H1 (cell line): Measurements from ENCODE around the gene SLCO4A1. TPM values are rescaled to one million over a fixed set of nuclear protein-coding genes. Genes with fewer than 3 reads are reported as not detected.

Experiments
- CTCF ChIA-PET: fragments of 300-600 bp; sonication (Branson Sonifier 250); formaldehyde crosslinking; loops from one replicate; lab custom pipeline; 2021; ENCODE audit not compliant: partially characterized antibody; lab: Charles Lee
- POLR2A ChIA-PET: fragments of 300-600 bp; sonication (Branson Sonifier 250); formaldehyde crosslinking; loops from one replicate; lab custom pipeline; 2021; ENCODE audit warnings: inconsistent platforms; ENCODE audit not compliant: partially characterized antibody; lab: Charles Lee
- DNase-seq, 2 experiments: peaks; one replicate each; pipeline versions ENCODE4 v3.0.0 to v3.0.0-alpha.2; 2010 to 2022; ENCODE audit warnings: low spot score in 2 of 2, low read depth in 1 of 2, mixed read lengths in 1 of 2
- FAIRE-seq: peaks from 2 replicates; lab custom pipeline; 2011; peaks lifted over from hg19 to GRCh38; lab: Jason Lieb, UNC
- H2AFZ ChIP-seq: 2 replicates; pipeline ENCODE4 v1.8.1; 2012; ENCODE audit warnings: low read length, inconsistent platforms
- H2AK5ac ChIP-seq: 2 replicates; pipeline ENCODE4 v1.6.1; 2013; ENCODE audit warnings: low read depth, low read length
- H2BK120ac ChIP-seq: replicated peaks from 2 replicates; pipeline ENCODE3; 2013; ENCODE audit warnings: low read depth, low read length, inconsistent platforms
- H2BK12ac ChIP-seq: 2 replicates; pipeline ENCODE4 v1.6.1; 2013; ENCODE audit warnings: low read depth, low read length
- H2BK15ac ChIP-seq: 2 replicates; pipeline ENCODE4 v1.6.1; 2013; ENCODE audit warnings: low read length
- H2BK20ac ChIP-seq: 2 replicates; pipeline ENCODE4 v1.6.1; 2013; ENCODE audit warnings: low read length
- H2BK5ac ChIP-seq: 2 replicates; pipeline ENCODE4 v1.6.1; 2013; ENCODE audit warnings: low read depth, low read length
- H3K14ac ChIP-seq: 2 replicates; pipeline ENCODE4 v1.6.1; 2013; ENCODE audit warnings: inconsistent platforms; ENCODE audit not compliant: insufficient read length
- H3K18ac ChIP-seq: 2 replicates; pipeline ENCODE4 v1.6.1; 2013; ENCODE audit warnings: low read length; ENCODE audit errors: extremely low read depth
- H3K23ac ChIP-seq: 2 replicates; pipeline ENCODE4 v1.6.1; 2013; ENCODE audit warnings: inconsistent platforms; ENCODE audit not compliant: insufficient read length
- H3K23me2 ChIP-seq: 2 replicates; pipeline ENCODE4 v1.6.1; 2013; ENCODE audit warnings: low read depth, low read length
- H3K27ac ChIP-seq: 2 replicates; pipeline ENCODE4 v1.6.1; 2011; ENCODE audit warnings: low read depth, low read length, inconsistent platforms
- H3K27me3 ChIP-seq, 4 experiments: replicated peaks in 1 of 4; 1 replicate in 1 of 4; 2 replicates in 3 of 4; pipeline versions ENCODE4 v1.6.1 to v1.8.1; 2011 to 2013; ENCODE audit warnings: low read length in 3 of 4, mild to moderate bottlenecking in 3 of 4, inconsistent platforms in 2 of 4, mixed read lengths in 2 of 4, moderate library complexity in 1 of 4; ENCODE audit not compliant: control insufficient read depth in 3 of 4, insufficient read depth in 3 of 4; ENCODE audit errors: extremely low read depth in 1 of 4
- H3K36me3 ChIP-seq, 4 experiments: 2 replicates each; pipeline versions ENCODE4 v1.6.1 to v1.8.1; 2011 to 2013; ENCODE audit warnings: mild to moderate bottlenecking in 4 of 4, low read length in 3 of 4, moderate library complexity in 2 of 4, control low read depth in 1 of 4, inconsistent platforms in 1 of 4; ENCODE audit not compliant: insufficient read depth in 4 of 4, control insufficient read depth in 2 of 4
- H3K4ac ChIP-seq: replicated peaks from 2 replicates; pipeline ENCODE3; 2013; ENCODE audit warnings: low read length, low read depth, mixed read lengths, inconsistent platforms; ENCODE audit not compliant: insufficient read length
- H3K4me1 ChIP-seq, 4 experiments: replicated peaks in 1 of 4; 1 replicate in 1 of 4; 2 replicates in 3 of 4; pipeline versions ENCODE4 v1.6.1 to v1.8.1; 2011 to 2013; ENCODE audit warnings: low read length in 3 of 4, inconsistent platforms in 2 of 4, mixed read lengths in 1 of 4; ENCODE audit not compliant: insufficient read depth in 4 of 4, control insufficient read depth in 3 of 4
- H3K4me2 ChIP-seq, 2 experiments: 2 replicates each; pipeline versions ENCODE4 v1.6.1 to v1.8.1; 2011 to 2013; ENCODE audit warnings: low read depth in 2 of 2, low read length in 2 of 2, control low read depth in 1 of 2, inconsistent platforms in 1 of 2, mild to moderate bottlenecking in 1 of 2; ENCODE audit not compliant: insufficient read depth in 1 of 2
- H3K4me3 ChIP-seq, 4 experiments: fragments of 200-600, 300-600 bp in 1 of 4; sonication (generic), shearing (Covaris generic), sonication (Bioruptor Twin) in 1 of 4; 2 replicates each; pipeline versions ENCODE4 v1.5.1 to v1.8.1; 2011 to 2016; ENCODE audit warnings: low read length in 4 of 4, low read depth in 3 of 4, control low read depth in 2 of 4, inconsistent platforms in 2 of 4, mild to moderate bottlenecking in 2 of 4, mixed read lengths in 1 of 4, moderate library complexity in 1 of 4; ENCODE audit not compliant: insufficient read depth in 2 of 4; ENCODE audit errors: extremely low read depth in 1 of 4
- H3K56ac ChIP-seq: replicated peaks from 2 replicates; pipeline ENCODE3; 2013; ENCODE audit warnings: low read depth, mild to moderate bottlenecking, mixed read lengths, low read length, inconsistent platforms; ENCODE audit not compliant: insufficient read length
- H3K79me1 ChIP-seq: 2 replicates; pipeline ENCODE4 v1.6.1; 2013; ENCODE audit warnings: low read depth, low read length, control low read depth
- H3K79me2 ChIP-seq, 2 experiments: 2 replicates each; pipeline versions ENCODE4 v1.6.1 to v1.8.1; 2012 to 2013; ENCODE audit warnings: low read length in 2 of 2, mild to moderate bottlenecking in 2 of 2, inconsistent platforms in 1 of 2; ENCODE audit not compliant: insufficient read depth in 2 of 2, control insufficient read depth in 1 of 2
- H3K9ac ChIP-seq, 4 experiments: replicated peaks in 1 of 4; 1 replicate in 1 of 4; 2 replicates in 3 of 4; pipeline versions ENCODE4 v1.6.1 to v1.8.1; 2011 to 2013; ENCODE audit warnings: low read depth in 3 of 4, low read length in 3 of 4, control low read depth in 2 of 4, mild to moderate bottlenecking in 2 of 4, moderate library complexity in 2 of 4, inconsistent platforms in 1 of 4; ENCODE audit errors: extremely low read depth in 1 of 4
- H3K9me3 ChIP-seq, 2 experiments: 2 replicates each; pipeline versions ENCODE4 v1.6.1 to v1.8.1; 2012 to 2013; ENCODE audit warnings: mild to moderate bottlenecking in 2 of 2, moderate library complexity in 2 of 2, control low read depth in 1 of 2, inconsistent platforms in 1 of 2, low read depth in 1 of 2, low read length in 1 of 2, mixed read lengths in 1 of 2; ENCODE audit not compliant: insufficient read depth in 2 of 2
- H4K20me1 ChIP-seq, 2 experiments: replicated peaks in 1 of 2; 2 replicates each; pipeline versions ENCODE3 to v1.8.1; 2011 to 2013; ENCODE audit warnings: inconsistent platforms in 2 of 2, low read length in 2 of 2, mild to moderate bottlenecking in 1 of 2; ENCODE audit not compliant: insufficient read depth in 2 of 2, control insufficient read depth in 1 of 2
- H4K5ac ChIP-seq: 2 replicates; pipeline ENCODE4 v1.6.1; 2013; ENCODE audit warnings: low read length, low read depth, mixed read lengths, inconsistent platforms; ENCODE audit not compliant: insufficient read length
- H4K8ac ChIP-seq: 2 replicates; pipeline ENCODE4 v1.8.0; 2013; ENCODE audit warnings: mild to moderate bottlenecking, moderate library complexity, low read length, inconsistent platforms; ENCODE audit not compliant: insufficient read depth; ENCODE audit errors: extremely low read depth
- H4K91ac ChIP-seq: replicated peaks from 2 replicates; pipeline ENCODE3; 2013; ENCODE audit warnings: low read length, mixed read lengths, inconsistent platforms; ENCODE audit not compliant: insufficient read length
- BACH1 ChIP-seq: IDR thresholded peaks from 2 replicates; pipeline ENCODE4 v1.6.1; 2012; ENCODE audit warnings: low read length, improper control_type of control experiment
- BRCA1 ChIP-seq: IDR thresholded peaks from 2 replicates; pipeline ENCODE4 v1.6.1; 2012; ENCODE audit warnings: low read depth, low read length, improper control_type of control experiment
- FOSL1 ChIP-seq: IDR thresholded peaks from 2 replicates; pipeline ENCODE4 v1.6.1; 2011; ENCODE audit warnings: mild to moderate bottlenecking, low read depth, low read length, moderate library complexity; ENCODE audit not compliant: insufficient read depth
- JUN ChIP-seq: IDR thresholded peaks from 2 replicates; pipeline ENCODE4 v1.6.1; 2011; ENCODE audit warnings: low read depth, mild to moderate bottlenecking, improper control_type of control experiment, low read length
- MAX ChIP-seq: IDR thresholded peaks from 2 replicates; pipeline ENCODE4 v1.6.1; 2012; ENCODE audit warnings: inconsistent platforms
- SAP30 ChIP-seq: fragments of 300-600 bp; sonication (generic); IDR thresholded peaks from 2 replicates; pipeline ENCODE4 v1.7.1; 2012; ENCODE audit warnings: low read length, moderate library complexity, mild to moderate bottlenecking, inconsistent platforms; ENCODE audit not compliant: insufficient read depth, insufficient replicate concordance
- TEAD4 ChIP-seq: IDR thresholded peaks from 2 replicates; pipeline ENCODE4 v1.6.1; 2012; ENCODE audit warnings: low read depth, low read length, inconsistent platforms, mixed read lengths
- WGBS, 2 experiments: shearing (Covaris generic) in 1 of 2; methylation state at CpG; one replicate each; pipeline versions ENCODE4 v1.1.6 to v1.1.7; 2013 to 2015; ENCODE audit warnings: low lambda C conversion rate in 2 of 2, mixed read lengths in 2 of 2, inconsistent platforms in 1 of 2, low coverage in 1 of 2, missing lambda C conversion rate in 1 of 2; ENCODE audit not compliant: insufficient replicate concordance in 2 of 2, insufficient coverage in 1 of 2, insufficient read length in 1 of 2; ENCODE audit errors: extremely low coverage in 1 of 2, missing lambda C conversion rate in 1 of 2; 5-methylcytosine and 5-hydroxymethylcytosine counted together
- polyA plus RNA-seq, 7 experiments: library from polyadenylated mRNA; depleted of rRNA in 3 of 7; stranded (reverse) in 5 of 7; unstranded in 2 of 7; fragments of >200 nt in 5 of 7; fragments of 200-250 nt in 2 of 7; gene quantifications; 1 replicate in 5 of 7; 2 replicates in 1 of 7; 4 replicates in 1 of 7; pipeline versions ENCODE4 v1.2.1 to v1.2.3, GENCODE V29; 2011 to 2013; ENCODE audit warnings: missing spikeins in 2 of 7, mixed read lengths in 2 of 7
- total RNA-seq: library from RNA; stranded (reverse); fragmentation: NEBNext Ultra II Directional; extraction: Animal tissue kit (Norgen Biotek cat#: 25700); gene quantifications from 2 replicates; pipeline ENCODE4 v1.2.1, GENCODE V29; 2021
- TF ChIP-seq, protein P1 (sequence below), 3 experiments: IDR thresholded peaks; 1 replicate in 2 of 3; 2 replicates in 1 of 3; pipeline versions ENCODE4 v1.5.1 to v1.6.1; 2011; ENCODE audit warnings: low read length in 3 of 3, mild to moderate bottlenecking in 3 of 3, inconsistent platforms in 2 of 3, low read depth in 1 of 3, moderate library complexity in 1 of 3; ENCODE audit not compliant: insufficient read depth in 1 of 3; ENCODE audit errors: control extremely low read depth in 1 of 3

SLCO4A1 gene
- total and polyA plus RNA-seq, 2 of the 8 experiments (the other 6 are each of a cell fraction or from before 2014, with no cell fraction given), result 10.5 to 18.5 TPM

GRCh38 chr20:62616728-62617621, 25.3 kb upstream of the SLCO4A1 start:
- DNase-seq (peak in 1 of 2 experiments; percentile 83), FAIRE-seq (no peak)
- Histone ChIP-seq H2BK20ac (no peak overlapping the region), H3K9ac (no peak overlapping the region), H2BK12ac (no peak overlapping the region), H3K79me2 (no peaks in the 10 kb centered on the region), H3K18ac (no peak overlapping the region; the same call in 1 of the 2 replicates), H3K23me2 (peaks cover 3% of the 10 kb centered on the region; the same call in 1 of the 2 replicates), H4K91ac (no peak overlapping the region), H3K9me3 (no peaks in the 10 kb centered on the region), H3K4ac (no peak overlapping the region), H3K14ac (no peak overlapping the region), H2BK15ac (no peak overlapping the region), H3K27me3 (no peaks in the 10 kb centered on the region; a peak in 1 of 7 replicates), H2AK5ac (no peak overlapping the region), H3K79me1 (no peaks in the 10 kb centered on the region), H2BK120ac (no peak overlapping the region), H2BK5ac (no peak overlapping the region), H3K23ac (no peak overlapping the region), H3K4me1 (peaks cover 0 to 8% (median 6%) of the 10 kb centered on the region in 4 experiments; a peak in 6 of 7 replicates), H4K8ac (no peak overlapping the region), H3K36me3 (no peaks in the 10 kb centered on the region), H2AFZ (no peak overlapping the region), H4K5ac (no peak overlapping the region), H3K56ac (no peak overlapping the region), H3K4me2 (no peak overlapping the region), H3K4me3 (no peak overlapping the region), H3K27ac (no peak overlapping the region), H4K20me1 (peaks cover 0 to 2% of the 10 kb centered on the region in 2 experiments)
- WGBS, 2 experiments, result 60% methylated on average over 26 of the region's 26 CpGs; no CpG with 5 or more reads in 1 of the 2 experiments
- POLR2A ChIA-PET, result no interaction called here
- CTCF ChIA-PET, result interaction anchor here (0.6 to 3.3 kb wide), 62 partner anchors 8 to 569 kb away, joined by 3 to 24 read pairs (median 4); no protein-coding TSS in a partner anchor
- TF ChIP-seq JUN (no peak), BACH1 (peak; percentile 41), BRCA1 (no peak), MAX (0 out of 2 replicates have a peak, but pooled peaks have one; percentile 15), TEAD4 (0 out of 2 replicates have a peak, but pooled peaks have one; percentile 34), FOSL1 (no peak), SAP30 (no peak)
- TF ChIP-seq, protein P1, sequence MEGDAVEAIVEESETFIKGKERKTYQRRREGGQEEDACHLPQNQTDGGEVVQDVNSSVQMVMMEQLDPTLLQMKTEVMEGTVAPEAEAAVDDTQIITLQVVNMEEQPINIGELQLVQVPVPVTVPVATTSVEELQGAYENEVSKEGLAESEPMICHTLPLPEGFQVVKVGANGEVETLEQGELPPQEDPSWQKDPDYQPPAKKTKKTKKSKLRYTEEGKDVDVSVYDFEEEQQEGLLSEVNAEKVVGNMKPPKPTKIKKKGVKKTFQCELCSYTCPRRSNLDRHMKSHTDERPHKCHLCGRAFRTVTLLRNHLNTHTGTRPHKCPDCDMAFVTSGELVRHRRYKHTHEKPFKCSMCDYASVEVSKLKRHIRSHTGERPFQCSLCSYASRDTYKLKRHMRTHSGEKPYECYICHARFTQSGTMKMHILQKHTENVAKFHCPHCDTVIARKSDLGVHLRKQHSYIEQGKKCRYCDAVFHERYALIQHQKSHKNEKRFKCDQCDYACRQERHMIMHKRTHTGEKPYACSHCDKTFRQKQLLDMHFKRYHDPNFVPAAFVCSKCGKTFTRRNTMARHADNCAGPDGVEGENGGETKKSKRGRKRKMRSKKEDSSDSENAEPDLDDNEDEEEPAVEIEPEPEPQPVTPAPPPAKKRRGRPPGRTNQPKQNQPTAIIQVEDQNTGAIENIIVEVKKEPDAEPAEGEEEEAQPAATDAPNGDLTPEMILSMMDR (IDR thresholded peaks at IDR 0.05; ENCODE audit: control extremely low read depth in 1 of 3, insufficient read depth in 1 of 3, low read depth in 1 of 3, low read length in 3 of 3), result peak; percentile 92 to 99 (median 96)
